Measurements from ENCODE around the gene NOSTRIN.

GRCh38 chr2:168894720-168895119, 92.3 kb downstream of the NOSTRIN start:
- TF ChIP-seq EZH2 (IDR thresholded peaks at IDR 0.05; ENCODE audit: insufficient read depth, poor library complexity, severe bottlenecking): no peak
- TF ChIP-seq EZH2phosphoT487 (IDR thresholded peaks at IDR 0.05; ENCODE audit: insufficient read depth, low read depth): no peak

Measured in GM23248 (cell line).